Mesenchymal stem cell (in vitro differentiated cells and primary cell): ENCODE results near the gene ROBO1.

Experiments
- DNase-seq: peaks from one replicate; pipeline ENCODE4 v3.0.0-alpha.2; 2013
- H2AFZ ChIP-seq: one replicate; pipeline ENCODE4 v1.6.1; 2013; ENCODE audit warnings: low read depth, mild to moderate bottlenecking, control low read depth, inconsistent platforms, low read length, moderate library complexity
- H2AK5ac ChIP-seq: 2 replicates; pipeline ENCODE4 v1.6.1; 2013; ENCODE audit warnings: low read length, moderate library complexity, mild to moderate bottlenecking, inconsistent platforms; ENCODE audit not compliant: severe bottlenecking
- H2BK120ac ChIP-seq: one replicate; pipeline ENCODE4 v1.6.1; 2013; ENCODE audit warnings: low read depth, mild to moderate bottlenecking, inconsistent platforms, low read length, moderate library complexity
- H2BK12ac ChIP-seq, 2 experiments: one replicate each; pipeline ENCODE4 v1.6.1; 2013; ENCODE audit warnings: inconsistent platforms in 2 of 2, low read length in 2 of 2, mild to moderate bottlenecking in 2 of 2, moderate library complexity in 2 of 2, control low read depth in 1 of 2
- H2BK15ac ChIP-seq: one replicate; pipeline ENCODE4 v1.6.1; 2013; ENCODE audit warnings: mild to moderate bottlenecking, low read depth, inconsistent platforms; ENCODE audit not compliant: poor library complexity, severe bottlenecking
- H2BK5ac ChIP-seq: 2 replicates; pipeline ENCODE4 v1.6.1; 2013; ENCODE audit warnings: low read depth, mild to moderate bottlenecking, low read length, control low read depth, inconsistent platforms; ENCODE audit not compliant: poor library complexity, severe bottlenecking
- H3K14ac ChIP-seq, 2 experiments: one replicate each; pipeline ENCODE4 v1.6.1; 2013; ENCODE audit warnings: inconsistent platforms in 2 of 2, low read length in 2 of 2, control low read depth in 1 of 2, mild to moderate bottlenecking in 1 of 2, moderate library complexity in 1 of 2
- H3K18ac ChIP-seq, 2 experiments: one replicate each; pipeline ENCODE4 v1.6.1; 2013; ENCODE audit warnings: inconsistent platforms in 2 of 2, low read length in 2 of 2, control low read depth in 1 of 2, low read depth in 1 of 2, mild to moderate bottlenecking in 1 of 2
- H3K23ac ChIP-seq, 2 experiments: one replicate each; pipeline ENCODE4 v1.6.1; 2013; ENCODE audit warnings: inconsistent platforms in 2 of 2, low read length in 2 of 2, mild to moderate bottlenecking in 2 of 2, moderate library complexity in 2 of 2, control low read depth in 1 of 2
- H3K27ac ChIP-seq: 2 replicates; pipeline ENCODE4 v1.5.1; 2013; ENCODE audit warnings: mild to moderate bottlenecking, moderate library complexity, low read length, control low read depth, inconsistent platforms; ENCODE audit not compliant: poor library complexity, severe bottlenecking
- H3K27me3 ChIP-seq, 2 experiments: 2 replicates each; pipeline versions ENCODE4 v1.6.1 to v1.7.0; 2013; ENCODE audit warnings: low read length in 2 of 2, mild to moderate bottlenecking in 2 of 2, moderate library complexity in 2 of 2, control low read depth in 1 of 2, inconsistent platforms in 1 of 2; ENCODE audit not compliant: control insufficient read depth in 1 of 2, insufficient read depth in 1 of 2
- H3K36me3 ChIP-seq, 2 experiments: 2 replicates each; pipeline versions ENCODE4 v1.6.1 to v1.7.0; 2013; ENCODE audit warnings: low read length in 2 of 2, control low read depth in 1 of 2, inconsistent platforms in 1 of 2, low read depth in 1 of 2, mild to moderate bottlenecking in 1 of 2; ENCODE audit not compliant: insufficient read depth in 2 of 2, control insufficient read depth in 1 of 2
- H3K4ac ChIP-seq, 2 experiments: one replicate each; pipeline ENCODE4 v1.6.1; 2013; ENCODE audit warnings: inconsistent platforms in 2 of 2, low read length in 2 of 2, mild to moderate bottlenecking in 2 of 2, moderate library complexity in 2 of 2, control low read depth in 1 of 2, low read depth in 1 of 2
- H3K4me1 ChIP-seq: 2 replicates; pipeline ENCODE4 v1.6.1; 2013; ENCODE audit warnings: low read depth, low read length, control low read depth; ENCODE audit not compliant: control insufficient read depth, insufficient read depth
- H3K4me2 ChIP-seq: 2 replicates; pipeline ENCODE4 v1.6.1; 2013; ENCODE audit warnings: low read length, mild to moderate bottlenecking, inconsistent platforms; ENCODE audit not compliant: poor library complexity, severe bottlenecking
- H3K4me3 ChIP-seq, 2 experiments: 2 replicates each; pipeline versions ENCODE4 v1.5.1 to v1.7.0; 2013; ENCODE audit warnings: low read length in 2 of 2, mild to moderate bottlenecking in 2 of 2, control low read depth in 1 of 2, low read depth in 1 of 2; ENCODE audit not compliant: insufficient read depth in 1 of 2
- H3K79me1 ChIP-seq: replicated peaks from 2 replicates; pipeline ENCODE4 v1.6.1; 2013; ENCODE audit warnings: mild to moderate bottlenecking, control low read depth, low read length, inconsistent platforms; ENCODE audit not compliant: poor library complexity, severe bottlenecking
- H3K9ac ChIP-seq: 2 replicates; pipeline ENCODE4 v1.7.0; 2013; ENCODE audit warnings: mild to moderate bottlenecking, low read length, moderate library complexity
- H3K9me3 ChIP-seq: 2 replicates; pipeline ENCODE4 v1.7.0; 2013; ENCODE audit warnings: mild to moderate bottlenecking, low read length; ENCODE audit not compliant: control insufficient read depth
- H4K8ac ChIP-seq: one replicate; pipeline ENCODE4 v1.6.1; 2013; ENCODE audit warnings: inconsistent platforms, mild to moderate bottlenecking, low read length, moderate library complexity
- H4K91ac ChIP-seq: one replicate; pipeline ENCODE4 v1.6.1; 2013; ENCODE audit warnings: mild to moderate bottlenecking, low read length, inconsistent platforms
- WGBS: methylation state at CpG from one replicate; pipeline ENCODE4 v1.1.7; 2013; ENCODE audit warnings: mixed read lengths; 5-methylcytosine and 5-hydroxymethylcytosine counted together

The ROBO1 gene

DNA sequence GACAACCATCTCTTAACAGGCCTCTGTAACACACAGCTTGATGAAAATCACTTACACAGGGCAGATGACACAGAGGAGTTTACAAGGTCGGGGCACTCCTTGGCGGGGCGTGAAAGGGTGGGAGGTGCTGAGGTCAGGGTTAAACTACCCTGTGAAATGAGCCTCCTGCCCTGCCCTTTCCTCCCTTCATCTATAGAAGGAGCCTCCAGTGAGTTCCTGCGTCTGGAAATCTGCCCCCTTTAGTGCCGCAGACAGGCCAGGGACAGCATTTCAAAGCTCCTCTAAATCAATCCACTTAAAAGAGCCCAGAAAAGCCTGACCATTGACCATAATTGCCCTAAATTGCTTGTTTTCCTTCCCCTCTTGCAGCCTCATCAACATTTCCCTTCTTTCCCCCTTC lies 1.9 kb downstream of the ROBO1 start:
- H3K9me3 ChIP-seq, result no peaks in the 10 kb centered on the region
- H3K23ac ChIP-seq, result no peak overlapping the region
- no peak overlapping the region for H2AFZ ChIP-seq
- no peak overlapping the region for H3K4ac ChIP-seq
- no peak overlapping the region for H2BK12ac ChIP-seq
- no peaks in the 10 kb centered on the region for H3K79me1 ChIP-seq
- no peaks in the 10 kb centered on the region for H3K36me3 ChIP-seq
- H3K9ac ChIP-seq, result no peak overlapping the region
- peak overlapping the region; percentile 89 for H3K4me2 ChIP-seq
- no peak overlapping the region for H2AK5ac ChIP-seq
- H3K4me1 ChIP-seq, result peaks cover 8% of the 10 kb centered on the region
- no peak overlapping the region for H2BK120ac ChIP-seq
- H2BK5ac ChIP-seq, result no peak overlapping the region
- no peak overlapping the region for H2BK15ac ChIP-seq
- no peak for DNase-seq
- H3K27me3 ChIP-seq, result peaks cover 10 to 36% of the 10 kb centered on the region in 2 experiments
- 7% methylated on average over 5 of the region's 5 CpGs for WGBS
- no peak overlapping the region for H3K14ac ChIP-seq
- H3K27ac ChIP-seq, result no peak overlapping the region
- no peak overlapping the region for H4K91ac ChIP-seq
- H4K8ac ChIP-seq, result no peak overlapping the region
- H3K4me3 ChIP-seq, result no peak overlapping the region
- no peak overlapping the region for H3K18ac ChIP-seq

DNA sequence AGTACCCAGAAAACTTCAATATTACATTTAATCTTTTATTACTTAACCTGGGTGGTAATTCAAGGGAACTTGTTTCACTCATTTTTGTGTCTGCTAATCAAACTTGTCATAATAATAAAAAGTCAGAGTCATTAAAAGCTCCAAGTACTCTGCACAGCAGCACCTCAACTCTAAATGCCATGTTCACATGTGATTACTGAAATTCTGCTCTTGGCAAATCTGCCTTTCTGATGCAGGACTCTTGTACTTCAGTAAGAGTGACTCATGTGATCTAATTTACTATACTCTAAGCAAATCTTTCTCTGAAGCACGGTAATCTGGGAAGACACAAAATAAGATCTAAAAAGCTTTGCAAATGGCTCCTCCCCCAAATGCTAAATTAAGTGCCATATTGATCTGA lies 6.4 kb downstream of the ROBO1 start:
- H2BK120ac ChIP-seq, result no peak overlapping the region
- no CpG with 5 or more reads among the region's 1 CpG for WGBS
- H3K4ac ChIP-seq, result no peak overlapping the region
- no peak overlapping the region for H3K14ac ChIP-seq
- H3K4me2 ChIP-seq, result no peak overlapping the region
- H3K4me1 ChIP-seq, result peaks cover 3% of the 10 kb centered on the region
- H2AFZ ChIP-seq, result no peak overlapping the region
- no peak overlapping the region for H3K9ac ChIP-seq
- no peak overlapping the region for H2BK5ac ChIP-seq
- H3K9me3 ChIP-seq, result no peaks in the 10 kb centered on the region
- H3K4me3 ChIP-seq, result no peak overlapping the region
- H3K27me3 ChIP-seq, result peaks cover 10 to 15% of the 10 kb centered on the region in 2 experiments
- H2BK12ac ChIP-seq, result no peak overlapping the region
- H3K36me3 ChIP-seq, result no peaks in the 10 kb centered on the region
- H3K27ac ChIP-seq, result no peak overlapping the region
- H4K91ac ChIP-seq, result no peak overlapping the region
- no peak overlapping the region for H2AK5ac ChIP-seq
- no peak overlapping the region for H2BK15ac ChIP-seq
- H4K8ac ChIP-seq, result no peak overlapping the region
- H3K23ac ChIP-seq, result no peak overlapping the region
- no peak overlapping the region for H3K18ac ChIP-seq
- H3K79me1 ChIP-seq, result no peaks in the 10 kb centered on the region
- DNase-seq, result no peak

DNA sequence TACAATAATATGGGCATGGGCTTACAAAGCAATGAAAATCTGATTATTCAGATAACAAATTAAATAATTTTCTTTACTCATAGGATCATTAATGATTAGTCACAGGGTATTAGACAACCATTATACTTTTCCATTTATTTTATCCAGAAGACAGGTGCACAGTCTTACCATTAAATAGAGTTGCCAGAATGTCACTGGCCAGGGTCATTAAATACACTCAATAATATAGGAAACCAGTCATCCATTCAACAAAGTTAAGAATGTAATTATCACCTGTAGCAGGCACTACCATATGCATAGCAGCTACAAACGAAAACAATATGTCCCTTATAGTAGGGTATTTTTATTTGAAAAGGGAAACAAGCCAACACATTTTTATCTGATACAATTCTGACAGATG lies 16.1 kb downstream of the ROBO1 start:
- no peak for DNase-seq

DNA sequence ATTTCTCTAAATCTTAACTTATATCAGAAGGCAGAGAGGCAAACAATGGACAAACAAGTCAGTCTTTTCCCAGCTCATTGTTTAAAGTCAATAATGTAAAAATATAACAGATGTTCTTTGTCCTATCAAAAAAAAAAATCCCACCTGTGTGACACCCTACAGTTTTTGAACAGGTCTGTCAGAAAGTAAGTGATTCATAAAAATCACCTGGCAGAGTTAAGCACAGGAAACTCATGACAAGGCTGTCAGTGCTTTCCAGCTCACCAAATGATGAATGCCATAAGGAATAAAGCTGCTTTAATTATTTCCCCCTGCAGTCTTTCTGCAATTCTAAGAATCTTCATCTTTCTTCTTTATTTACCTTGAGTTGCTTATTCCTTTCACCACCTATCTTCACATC lies 30.3 kb downstream of the ROBO1 start:
- H3K23ac ChIP-seq, result no peak overlapping the region
- no peak overlapping the region for H3K9ac ChIP-seq
- DNase-seq, result no peak
- H2BK15ac ChIP-seq, result no peak overlapping the region
- no peak overlapping the region for H2AK5ac ChIP-seq
- no peak overlapping the region for H2AFZ ChIP-seq
- no peaks in the 10 kb centered on the region for H3K79me1 ChIP-seq
- no peak overlapping the region for H2BK5ac ChIP-seq
- H3K9me3 ChIP-seq, result no peaks in the 10 kb centered on the region
- no peak overlapping the region for H3K14ac ChIP-seq
- H3K18ac ChIP-seq, result no peak overlapping the region
- no peaks in the 10 kb centered on the region for H3K36me3 ChIP-seq
- H2BK120ac ChIP-seq, result no peak overlapping the region
- no peak overlapping the region for H3K4ac ChIP-seq
- H4K91ac ChIP-seq, result no peak overlapping the region
- no peaks in the 10 kb centered on the region for H3K27me3 ChIP-seq
- no peak overlapping the region for H3K27ac ChIP-seq
- H2BK12ac ChIP-seq, result no peak overlapping the region
- no peak overlapping the region for H3K4me3 ChIP-seq
- H4K8ac ChIP-seq, result no peak overlapping the region
- H3K4me2 ChIP-seq, result no peak overlapping the region
- no peaks in the 10 kb centered on the region for H3K4me1 ChIP-seq

More for the DNA sequence above, 16.1 kb downstream of the ROBO1 start:
- no peak overlapping the region for H2BK12ac ChIP-seq
- H3K14ac ChIP-seq, result no peak overlapping the region
- H3K9me3 ChIP-seq, result no peaks in the 10 kb centered on the region
- no peak overlapping the region for H2AFZ ChIP-seq
- H3K79me1 ChIP-seq, result no peaks in the 10 kb centered on the region
- H2BK5ac ChIP-seq, result no peak overlapping the region
- no peak overlapping the region for H2BK120ac ChIP-seq
- H4K8ac ChIP-seq, result no peak overlapping the region
- no peak overlapping the region for H2AK5ac ChIP-seq
- no peak overlapping the region for H3K4me2 ChIP-seq
- no peaks in the 10 kb centered on the region for H3K27me3 ChIP-seq
- no peak overlapping the region for H3K18ac ChIP-seq
- WGBS, result no CpG with 5 or more reads among the region's 1 CpG
- no peak overlapping the region for H3K27ac ChIP-seq
- no peak overlapping the region for H2BK15ac ChIP-seq
- H3K36me3 ChIP-seq, result no peaks in the 10 kb centered on the region
- H4K91ac ChIP-seq, result no peak overlapping the region
- H3K23ac ChIP-seq, result no peak overlapping the region
- H3K9ac ChIP-seq, result no peak overlapping the region
- H3K4me1 ChIP-seq, result no peaks in the 10 kb centered on the region
- H3K4me3 ChIP-seq, result no peak overlapping the region
- no peak overlapping the region for H3K4ac ChIP-seq
